Left lobe of liver (tissue), 2 donors: ENCODE data around the gene REN. TPM values are rescaled to one million over a fixed set of nuclear protein-coding genes. Genes with fewer than 3 reads are reported as not detected.

ENCODE experiments used
- ATAC-seq: fragments of 200-7000 bp; cut with Tn5 transposase; one replicate; pipeline ENCODE4 v1.9.1; 2020; ENCODE audit warnings: mild to moderate bottlenecking, moderate library complexity
- DNase-seq: peaks from one replicate; pipeline ENCODE4 v3.0.0-alpha.2; 2020; ENCODE audit warnings: low spot score
- total RNA-seq: library from RNA; stranded (reverse); gene quantifications from one replicate; pipeline ENCODE4 v1.2.1, GENCODE V29; 2021
- donor health status: DM: no; HTN: no; CAD: no; lungs with moderate emphysema.
- donor health status: DM: no; HTN: yes; CAD: no.

Gene REN
- total RNA-seq, 1 donor from 2014 or later, result 0.20 TPM

GRCh38 chr1:204136814-204137213, 29.3 kb downstream of the REN start:
- no peak for DNase-seq
- peak; percentile 2 for ATAC-seq

DNA sequence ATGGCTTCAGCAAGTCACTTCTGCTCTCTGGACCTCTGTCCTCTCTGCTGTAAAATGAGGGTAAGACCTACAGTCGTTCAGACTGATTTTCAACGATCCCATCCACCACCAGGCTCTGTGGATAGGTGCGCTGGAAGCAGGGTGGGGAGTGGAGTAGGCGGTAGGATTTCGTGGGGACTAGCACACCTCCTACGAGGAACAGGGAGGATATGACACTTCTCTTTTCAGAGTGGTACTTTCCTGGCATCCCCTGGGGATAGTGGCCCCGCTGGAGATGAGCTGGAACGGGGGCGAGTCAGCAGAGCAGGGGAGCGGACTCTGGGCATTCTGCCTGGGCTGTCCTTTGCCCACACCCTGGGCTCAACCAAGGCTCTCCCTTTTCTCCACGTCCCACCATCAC, 32.0 kb downstream of the REN start:
- ATAC-seq, result no peak

GRCh38 chr1:204132718-204133117, 33.4 kb downstream of the REN start:
- DNase-seq, result no peak
- no peak for ATAC-seq

More for the DNA sequence above, 32.0 kb downstream of the REN start:
- no peak for DNase-seq

DNA sequence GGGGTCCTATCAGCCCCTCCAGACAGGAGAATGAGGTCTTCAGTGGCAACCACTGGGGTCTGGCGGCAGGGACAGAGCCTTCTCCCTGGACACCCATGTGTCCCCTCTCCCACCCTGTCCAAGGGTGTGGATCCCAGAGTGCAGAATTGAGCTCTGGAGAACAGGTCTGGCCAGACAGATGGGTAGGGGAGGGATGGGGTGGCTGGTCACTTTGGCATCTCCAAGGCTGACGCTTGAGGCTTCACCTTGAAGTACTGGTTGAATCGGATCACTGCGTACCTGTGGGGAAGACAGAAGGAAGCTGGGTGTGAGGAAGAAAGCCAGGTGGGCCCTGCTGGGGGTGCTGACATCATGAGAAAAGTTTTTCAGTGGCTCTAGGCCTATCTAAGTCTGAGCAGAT, 34.2 kb downstream of the REN start:
- ATAC-seq, result no peak
- DNase-seq, result no peak

GRCh38 chr1:204130981-204131892, 34.9 kb downstream of the REN start:
- ATAC-seq (peak; percentile 2), DNase-seq (no peak)

GRCh38 chr1:204130178-204130577, 36.0 kb downstream of the REN start:
- DNase-seq (peak; percentile 97), ATAC-seq (peak; percentile 65)

GRCh38 chr1:204128964-204129896, 36.9 kb downstream of the REN start:
- ATAC-seq, result peak; percentile 68
- peak; percentile 94 for DNase-seq

DNA sequence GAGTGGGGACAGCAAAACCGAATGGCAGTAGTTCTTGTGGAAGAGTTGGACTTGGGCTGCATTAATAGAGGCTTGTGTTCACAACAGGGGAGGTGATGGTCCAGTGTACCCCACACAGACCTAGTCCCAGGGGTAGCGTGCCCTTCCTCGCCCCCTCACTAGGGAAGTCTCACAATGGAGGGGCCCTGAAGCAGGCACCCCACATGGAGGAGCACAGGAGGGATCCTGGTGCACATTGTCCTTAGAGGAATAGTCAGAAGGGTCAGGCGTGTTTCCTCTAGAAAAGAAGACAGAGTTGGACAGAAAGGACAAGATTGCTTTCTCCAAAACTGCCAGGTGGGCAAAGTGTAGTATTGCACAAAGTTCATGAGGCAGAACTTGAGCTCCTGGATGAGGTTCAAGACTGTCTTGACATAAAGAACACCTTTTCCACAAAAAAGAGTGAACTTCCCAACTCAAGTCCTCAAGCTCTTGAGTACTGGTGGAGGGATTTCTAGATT, 37.6 kb downstream of the REN start:
- DNase-seq (no peak), ATAC-seq (no peak)

DNA sequence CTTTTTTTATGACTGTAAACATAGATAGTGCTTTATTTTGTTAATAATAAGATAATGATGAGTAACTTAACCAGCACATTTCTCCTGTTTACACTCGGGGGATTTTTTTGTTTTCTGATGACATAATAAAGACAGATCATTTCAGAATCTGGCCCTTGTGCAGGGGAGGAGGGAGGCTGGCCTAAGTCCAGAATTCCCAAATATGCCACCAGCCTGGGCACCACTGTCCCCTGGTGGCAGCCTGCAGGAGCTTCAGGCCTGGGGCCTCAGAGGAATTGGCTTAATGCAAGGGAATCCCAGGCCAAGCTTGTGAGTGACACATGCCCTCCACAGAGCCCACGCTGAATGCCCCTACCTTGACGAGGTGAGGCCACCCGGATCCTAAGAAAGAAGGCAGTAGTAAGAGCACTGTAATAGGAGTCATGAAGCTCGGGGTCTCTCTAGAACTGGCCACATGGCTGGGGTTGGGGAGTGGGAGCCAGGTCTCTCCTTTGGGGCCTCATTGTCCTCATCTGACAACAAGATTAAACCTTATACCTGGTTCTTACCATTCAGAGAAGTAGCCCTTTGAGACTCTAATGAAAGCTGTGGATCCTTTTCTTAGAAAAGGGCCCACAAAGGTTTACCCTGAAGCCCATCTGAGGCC, 38.4 kb downstream of the REN start:
- DNase-seq (peak; percentile 83), ATAC-seq (peak; percentile 39)

DNA sequence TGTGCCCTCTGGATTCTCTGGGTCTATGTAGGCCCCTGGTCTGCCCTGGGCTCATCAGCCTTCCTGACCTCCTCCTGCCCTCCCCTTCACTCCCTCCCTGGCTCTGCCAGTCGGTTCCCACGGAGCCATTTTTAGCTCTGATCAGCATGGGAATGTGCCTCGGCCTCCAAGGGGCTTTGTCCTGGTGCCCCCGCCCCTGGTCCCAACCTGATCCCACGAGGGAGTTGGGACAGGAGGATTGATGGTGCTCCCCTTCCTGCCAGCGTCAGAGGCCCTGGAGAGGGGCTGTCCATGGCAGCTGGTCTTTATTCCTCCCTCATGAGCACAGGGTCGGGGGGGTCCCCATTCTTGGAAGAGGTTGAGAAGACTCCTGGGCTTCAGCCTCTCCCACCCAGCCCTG, 39.2 kb downstream of the REN start:
- no peak for ATAC-seq
- DNase-seq, result no peak

- ATAC-seq, result no peak
- no peak for DNase-seq
These were observed 39.8 kb downstream of the REN start for GRCh38 chr1:204126386-204126785.

GRCh38 chr1:204125759-204126351, 40.3 kb downstream of the REN start:
- no peak for DNase-seq
- no peak for ATAC-seq

GRCh38 chr1:204124639-204125038, 41.5 kb downstream of the REN start:
- ATAC-seq (no peak), DNase-seq (no peak)

DNA sequence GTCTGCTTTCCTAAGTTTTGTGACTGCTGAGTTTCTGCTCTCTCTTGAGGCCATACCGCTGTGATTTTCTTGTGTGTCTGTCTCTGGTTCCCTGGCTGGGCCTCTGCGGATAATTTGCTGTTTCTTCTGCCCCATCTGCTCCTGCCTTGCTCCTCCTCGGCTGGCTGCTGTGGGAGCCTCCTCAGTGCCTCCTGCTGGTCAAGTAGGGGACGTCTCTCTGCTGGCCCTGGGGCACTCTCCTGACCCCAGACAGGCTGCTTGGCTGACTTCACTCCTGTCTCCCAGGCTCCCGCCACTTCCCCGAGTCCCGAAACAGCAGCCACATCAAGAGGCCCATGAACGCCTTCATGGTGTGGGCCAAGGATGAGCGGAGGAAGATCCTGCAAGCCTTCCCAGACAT, 42.8 kb downstream of the REN start:
- ATAC-seq, result peak; percentile 26
- DNase-seq, result no peak

GRCh38 chr1:204121840-204122555, 44.1 kb downstream of the REN start:
- ATAC-seq, result no peak
- DNase-seq, result no peak

- ATAC-seq, result no peak
- no peak for DNase-seq
These were observed 49.6 kb downstream of the REN start for GRCh38 chr1:204116539-204116938.

- ATAC-seq, result no peak
- DNase-seq, result no peak
These were observed 51.0 kb downstream of the REN start for GRCh38 chr1:204115116-204115515.

DNA sequence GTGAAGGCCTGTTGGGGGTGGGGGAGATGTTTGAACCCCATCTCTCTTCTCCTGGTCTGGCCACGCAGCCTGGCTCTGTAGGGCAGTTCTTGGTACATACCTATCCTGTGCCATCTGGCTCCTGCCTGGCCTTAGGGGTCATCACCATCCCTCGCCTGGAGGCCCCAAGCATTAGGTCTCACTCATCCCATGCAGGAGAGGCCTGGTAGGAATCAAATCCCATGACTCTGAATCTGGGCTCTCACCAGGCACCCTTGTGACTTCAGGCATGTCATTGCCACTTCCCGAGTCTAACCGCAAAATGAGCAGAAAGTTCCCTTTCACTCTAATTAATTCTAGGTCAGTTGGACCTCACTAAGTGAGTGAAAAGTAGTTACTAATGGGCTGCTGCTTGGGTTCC, 51.5 kb downstream of the REN start:
- no peak for DNase-seq
- ATAC-seq, result no peak

GRCh38 chr1:204113896-204114295, 52.2 kb downstream of the REN start:
- no peak for ATAC-seq
- DNase-seq, result no peak
